PC-9 (cell line): Measurements from ENCODE around the gene CDH1. TPM values are rescaled to one million over a fixed set of nuclear protein-coding genes. Genes with fewer than 3 reads are reported as not detected.
A peak's percentile ranks its signal among the peaks of the same experiment; 100 is the strongest.

Source experiments
- Bru-seq: library from RNA; stranded (reverse); fragments of 400-500 nt; gene quantifications from one replicate; lab custom pipeline; 2021; lab: Mats Ljungman, UMichigan
- BruChase-seq, 2 experiments: library from RNA; stranded (reverse); fragments of 400-500 nt; gene quantifications; one replicate each; lab custom pipeline; 2021; lab: Mats Ljungman, UMichigan
- BruUV-seq: library from RNA; stranded (reverse); fragments of 400-500 nt; replicated peaks from 2 replicates; lab custom pipeline; 2021; lab: Mats Ljungman, UMichigan
- CTCF ChIA-PET: fragments of 300-600 bp; sonication (Branson Sonifier 250); formaldehyde crosslinking; loops from one replicate; lab custom pipeline; 2022; ENCODE audit warnings: antibody characterized with exemption; lab: Charles Lee
- POLR2A ChIA-PET: fragments of 300-600 bp; sonication (Branson Sonifier 250); formaldehyde crosslinking; loops from one replicate; lab custom pipeline; 2022; ENCODE audit warnings: antibody characterized with exemption; ENCODE audit not compliant: unreplicated experiment; lab: Charles Lee
- DNase-seq, 2 experiments: peaks; one replicate each; pipeline versions ENCODE4 v3.0.0 to v3.0.0-alpha.2; 2015 to 2022; ENCODE audit warnings: mixed read lengths in 1 of 2
- H2AFZ ChIP-seq: fragments of 200-600 bp; sonication (generic); 2 replicates; pipeline ENCODE4 v1.8.1; 2017; ENCODE audit warnings: antibody characterized with exemption
- H3F3A ChIP-seq: fragments of 200-600 bp; sonication (generic); 2 replicates; pipeline ENCODE4 v1.8.1; 2017; ENCODE audit warnings: antibody characterized with exemption, mild to moderate bottlenecking, low read depth; ENCODE audit not compliant: insufficient read depth
- H3K27ac ChIP-seq: fragments of 200-600 bp; sonication (generic); 2 replicates; pipeline ENCODE4 v1.6.1; 2016; ENCODE audit warnings: mixed run types
- H3K27me3 ChIP-seq: fragments of 200-600 bp; sonication (generic); 2 replicates; pipeline ENCODE4 v1.6.1; 2016; ENCODE audit warnings: low read depth, mixed run types; ENCODE audit not compliant: insufficient read depth
- H3K36me3 ChIP-seq: fragments of 200-600 bp; sonication (generic); 2 replicates; pipeline ENCODE4 v1.6.1; 2016; ENCODE audit warnings: low read depth, mixed run types
- H3K4me1 ChIP-seq: fragments of 200-600 bp; sonication (generic); replicated peaks from 2 replicates; pipeline ENCODE4 v1.6.1; 2016; ENCODE audit warnings: mixed run types; ENCODE audit not compliant: insufficient read depth
- H3K4me2 ChIP-seq: fragments of 200-600 bp; sonication (generic); 2 replicates; pipeline ENCODE4 v1.6.1; 2017; ENCODE audit warnings: mixed run types
- H3K4me3 ChIP-seq: fragments of 200-600 bp; sonication (generic); 2 replicates; pipeline ENCODE4 v1.6.1; 2016; ENCODE audit warnings: mixed run types
- H3K79me2 ChIP-seq: fragments of 200-600 bp; sonication (generic); 2 replicates; pipeline ENCODE4 v1.6.1; 2017; ENCODE audit warnings: low read depth, mixed run types
- H3K9me2 ChIP-seq: fragments of 200-600 bp; sonication (generic); 2 replicates; pipeline ENCODE4 v1.8.1; 2017; ENCODE audit warnings: mild to moderate bottlenecking; ENCODE audit not compliant: insufficient read depth
- H3K9me3 ChIP-seq: fragments of 200-600 bp; sonication (generic); 2 replicates; pipeline ENCODE4 v1.8.1; 2016; ENCODE audit warnings: low read depth; ENCODE audit not compliant: insufficient read depth
- H4K20me1 ChIP-seq: fragments of 200-600 bp; sonication (generic); 2 replicates; pipeline ENCODE4 v1.8.1; 2017; ENCODE audit not compliant: insufficient read depth
- EZH2 ChIP-seq: fragments of 200-600 bp; sonication (generic); IDR thresholded peaks from 2 replicates; pipeline ENCODE4 v1.8.0; 2017; ENCODE audit warnings: antibody characterized with exemption, low read depth
- intact Hi-C: fragments of 100-400 bp; cut with micrococcal nuclease; formaldehyde crosslinking; loops from one replicate; pipeline ENCODE4 v1.10.0; 2022; ENCODE audit not compliant: unreplicated experiment
- long read RNA-seq: library from polyadenylated mRNA; stranded (forward); transcript quantifications from one replicate; pipeline ENCODE4 v2.0.0, GENCODE V29; 2022
- total RNA-seq: library from RNA; stranded (reverse); gene quantifications from 2 replicates; pipeline ENCODE4 v1.2.3, GENCODE V29; 2021
- TF ChIP-seq, protein P1 (sequence below): fragments of 200-600 bp; sonication (generic); conservative IDR thresholded peaks from 2 replicates; pipeline ENCODE4 v1.6.1; 2017; ENCODE audit warnings: mixed run types, antibody characterized with exemption, mild to moderate bottlenecking, moderate library complexity

The CDH1 gene
- 117 and 120 TPM in 2 replicates for total RNA-seq
- percentile 80 among the genes with signal in this experiment for Bru-seq, nascent RNA
- BruChase-seq, experiment 1, labeled RNA remaining after a 2-hour chase = percentile 90 among the genes with signal in this experiment
- percentile 83 among the genes with signal in this experiment for BruChase-seq, experiment 2, labeled RNA remaining after a 6-hour chase
- long read RNA-seq, full-length matches to known transcripts = 67 of 104 reads
- long read RNA-seq, partial matches to known transcripts = 18 of 104 reads
- long read RNA-seq, other reads (novel, unspliced or antisense) = 19 of 104 reads

DNA sequence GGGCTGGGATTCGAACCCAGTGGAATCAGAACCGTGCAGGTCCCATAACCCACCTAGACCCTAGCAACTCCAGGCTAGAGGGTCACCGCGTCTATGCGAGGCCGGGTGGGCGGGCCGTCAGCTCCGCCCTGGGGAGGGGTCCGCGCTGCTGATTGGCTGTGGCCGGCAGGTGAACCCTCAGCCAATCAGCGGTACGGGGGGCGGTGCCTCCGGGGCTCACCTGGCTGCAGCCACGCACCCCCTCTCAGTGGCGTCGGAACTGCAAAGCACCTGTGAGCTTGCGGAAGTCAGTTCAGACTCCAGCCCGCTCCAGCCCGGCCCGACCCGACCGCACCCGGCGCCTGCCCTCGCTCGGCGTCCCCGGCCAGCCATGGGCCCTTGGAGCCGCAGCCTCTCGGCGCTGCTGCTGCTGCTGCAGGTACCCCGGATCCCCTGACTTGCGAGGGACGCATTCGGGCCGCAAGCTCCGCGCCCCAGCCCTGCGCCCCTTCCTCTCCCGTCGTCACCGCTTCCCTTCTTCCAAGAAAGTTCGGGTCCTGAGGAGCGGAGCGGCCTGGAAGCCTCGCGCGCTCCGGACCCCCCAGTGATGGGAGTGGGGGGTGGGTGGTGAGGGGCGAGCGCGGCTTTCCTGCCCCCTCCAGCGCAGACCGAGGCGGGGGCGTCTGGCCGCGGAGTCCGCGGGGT, at the start of gene CDH1:
Gene CDH1 (plus strand): TSS at position 247 of the 684 bp plus-strand sequence. CDS start 124 bp downstream, at position 371.
- Histone ChIP-seq H3K9me3 (no peaks in the 10 kb centered on the region), H3K27me3 (no peaks in the 10 kb centered on the region), H3K36me3 (peaks cover 7% of the 10 kb centered on the region; the same call in 1 of the 2 replicates), H3K4me2 (peak within 1 kb of the TSS; percentile 88), H3K27ac (peak within 1 kb of the TSS; percentile 85), H3K4me1 (peaks cover 50% of the 10 kb centered on the region), H3K4me3 (peak within 1 kb of the TSS; percentile 80), H3K9me2 (no peaks in the 10 kb centered on the region), H4K20me1 (no peaks in the 10 kb centered on the region), H3F3A (peaks cover 45% of the 10 kb centered on the region), H3K79me2 (peaks cover 49% of the 10 kb centered on the region), H2AFZ (peak within 1 kb of the TSS; percentile 35; the same call in 1 of the 2 replicates)
- intact Hi-C loops = loop anchor here (1.0 to 2.0 kb wide), 2 partner anchors 30 to 56 kb away; no protein-coding TSS in a partner anchor
- ChIA-PET POLR2A (interaction anchor here (0.5 to 0.9 kb wide), 10 partner anchors 9 to 228 kb away, joined by 3 to 11 read pairs (median 6); no protein-coding TSS in a partner anchor), CTCF (interaction anchor here (0.6 to 0.8 kb wide), 3 partner anchors 64 to 408 kb away, joined by 3 to 4 read pairs (median 4); no protein-coding TSS in a partner anchor)
- BruUV-seq = no TSS peak
- TF ChIP-seq, protein P1, sequence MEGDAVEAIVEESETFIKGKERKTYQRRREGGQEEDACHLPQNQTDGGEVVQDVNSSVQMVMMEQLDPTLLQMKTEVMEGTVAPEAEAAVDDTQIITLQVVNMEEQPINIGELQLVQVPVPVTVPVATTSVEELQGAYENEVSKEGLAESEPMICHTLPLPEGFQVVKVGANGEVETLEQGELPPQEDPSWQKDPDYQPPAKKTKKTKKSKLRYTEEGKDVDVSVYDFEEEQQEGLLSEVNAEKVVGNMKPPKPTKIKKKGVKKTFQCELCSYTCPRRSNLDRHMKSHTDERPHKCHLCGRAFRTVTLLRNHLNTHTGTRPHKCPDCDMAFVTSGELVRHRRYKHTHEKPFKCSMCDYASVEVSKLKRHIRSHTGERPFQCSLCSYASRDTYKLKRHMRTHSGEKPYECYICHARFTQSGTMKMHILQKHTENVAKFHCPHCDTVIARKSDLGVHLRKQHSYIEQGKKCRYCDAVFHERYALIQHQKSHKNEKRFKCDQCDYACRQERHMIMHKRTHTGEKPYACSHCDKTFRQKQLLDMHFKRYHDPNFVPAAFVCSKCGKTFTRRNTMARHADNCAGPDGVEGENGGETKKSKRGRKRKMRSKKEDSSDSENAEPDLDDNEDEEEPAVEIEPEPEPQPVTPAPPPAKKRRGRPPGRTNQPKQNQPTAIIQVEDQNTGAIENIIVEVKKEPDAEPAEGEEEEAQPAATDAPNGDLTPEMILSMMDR = 0 out of 2 replicates have a peak, but pooled peaks have one; percentile 4
- TF ChIP-seq EZH2 = no peak
- peak; percentile 84 to 94 for DNase-seq

- POLR2A ChIA-PET = interaction anchor here (0.6 kb wide), 1 partner anchor 151 kb away, joined by 10 read pairs; the partner anchor contains the start of gene ZFP90
- Histone ChIP-seq H2AFZ (no peak overlapping the region), H3K4me1 (no peaks in the 10 kb centered on the region), H3K9me3 (no peaks in the 10 kb centered on the region), H3K4me2 (no peak overlapping the region), H3F3A (no peaks in the 10 kb centered on the region), H3K79me2 (no peaks in the 10 kb centered on the region), H3K27me3 (no peaks in the 10 kb centered on the region), H3K27ac (no peak overlapping the region), H3K9me2 (no peaks in the 10 kb centered on the region), H3K4me3 (no peak overlapping the region), H4K20me1 (no peaks in the 10 kb centered on the region), H3K36me3 (peaks cover 15% of the 10 kb centered on the region; the same call in 1 of the 2 replicates)
- TF ChIP-seq, protein P1 = no peak
- TF ChIP-seq EZH2 = no peak
- BruUV-seq = no TSS peak
- CTCF ChIA-PET = no interaction called here
- no peak for DNase-seq
- intact Hi-C loops = no loop called here
Observed at GRCh38 chr16:68689921-68690320, 47.2 kb upstream of the CDH1 start.

GRCh38 chr16:68695575-68695974, 41.5 kb upstream of the CDH1 start:
- Histone ChIP-seq H3K9me2 (no peaks in the 10 kb centered on the region), H3K27ac (no peak overlapping the region), H3K9me3 (no peaks in the 10 kb centered on the region), H3K4me3 (no peak overlapping the region), H3K79me2 (no peaks in the 10 kb centered on the region), H3K27me3 (no peaks in the 10 kb centered on the region), H3K4me1 (no peaks in the 10 kb centered on the region), H4K20me1 (no peaks in the 10 kb centered on the region), H2AFZ (no peak overlapping the region), H3F3A (peaks cover 8% of the 10 kb centered on the region; the same call in 1 of the 2 replicates), H3K36me3 (0 out of 2 replicates have a peak, but pooled peaks cover 7% of the 10 kb centered on the region), H3K4me2 (no peak overlapping the region)
- DNase-seq = no peak
- ChIA-PET CTCF (interaction anchor here (0.6 kb wide), 1 partner anchor 46 kb away, joined by 8 read pairs; no protein-coding TSS in a partner anchor), POLR2A (no interaction called here)
- intact Hi-C loops = no loop called here
- no TSS peak for BruUV-seq
- TF ChIP-seq, protein P1 = no peak
- no peak for TF ChIP-seq EZH2
